A673 (cell line): Measurements from ENCODE around the gene CLDN14. TPM values are rescaled to one million over a fixed set of nuclear protein-coding genes. Genes with fewer than 3 reads are reported as not detected.
A peak's percentile ranks its signal among the peaks of the same experiment; 100 is the strongest.

Experiments
- BruUV-seq: library from RNA; stranded (reverse); fragments of 400-500 nt; replicated peaks from 2 replicates; lab custom pipeline; 2021; lab: Mats Ljungman, UMichigan
- CTCF ChIA-PET: fragments of 300-600 bp; sonication (Branson Sonifier 250); formaldehyde crosslinking; loops from one replicate; lab custom pipeline; 2022; ENCODE audit warnings: antibody characterized with exemption; lab: Charles Lee
- POLR2A ChIA-PET: fragments of 300-600 bp; sonication (Branson Sonifier 250); formaldehyde crosslinking; loops from one replicate; lab custom pipeline; 2022; ENCODE audit warnings: antibody characterized with exemption; ENCODE audit not compliant: low non-redundant PET; lab: Charles Lee
- DNase-seq: peaks from one replicate; pipeline ENCODE4 v3.0.0-alpha.2; 2015; ENCODE audit warnings: low spot score
- H3K27ac ChIP-seq: fragments of 200-600 bp; sonication (generic); 2 replicates; pipeline ENCODE4 v1.5.1; 2016; ENCODE audit warnings: mixed run types, low read depth, mild to moderate bottlenecking, mixed read lengths, antibody characterized with exemption, low read length; ENCODE audit not compliant: poor library complexity, severe bottlenecking
- H3K27me3 ChIP-seq: fragments of 200-600 bp; sonication (generic); replicated peaks from 2 replicates; pipeline ENCODE4 v1.6.1; 2017; ENCODE audit warnings: mixed run types, low read depth, mild to moderate bottlenecking, mixed read lengths, antibody characterized with exemption, low read length; ENCODE audit not compliant: insufficient read depth, poor library complexity
- H3K36me3 ChIP-seq: fragments of 200-600 bp; sonication (generic); 2 replicates; pipeline ENCODE4 v1.6.1; 2016; ENCODE audit warnings: mixed run types, mild to moderate bottlenecking, mixed read lengths, antibody characterized with exemption, low read length; ENCODE audit not compliant: insufficient read depth, poor library complexity, severe bottlenecking
- H3K4me1 ChIP-seq: fragments of 200-600 bp; sonication (generic); 2 replicates; pipeline ENCODE4 v1.6.1; 2017; ENCODE audit warnings: mixed run types, mild to moderate bottlenecking, mixed read lengths, antibody characterized with exemption, low read length; ENCODE audit not compliant: insufficient read depth, poor library complexity, severe bottlenecking
- H3K4me3 ChIP-seq: fragments of 200-600 bp; sonication (generic); 2 replicates; pipeline ENCODE4 v1.5.1; 2016; ENCODE audit warnings: low read depth, mixed run types, mild to moderate bottlenecking, mixed read lengths, low read length; ENCODE audit not compliant: poor library complexity, severe bottlenecking
- H3K9me3 ChIP-seq: fragments of 200-600 bp; sonication (generic); 2 replicates; pipeline ENCODE4 v1.6.1; 2016; ENCODE audit warnings: mixed run types, low read depth, mild to moderate bottlenecking, mixed read lengths, antibody characterized with exemption, low read length; ENCODE audit not compliant: poor library complexity, severe bottlenecking
- CTCF ChIP-seq: fragments of 300-800, 200-600 bp; sonication (generic); conservative IDR thresholded peaks from 2 replicates; pipeline ENCODE4 v1.5.1; 2017; ENCODE audit warnings: low read depth, mild to moderate bottlenecking, antibody characterized with exemption, low read length, moderate library complexity, mixed read lengths
- EZH2 ChIP-seq: fragments of 200-600 bp; sonication (generic); IDR thresholded peaks from 2 replicates; pipeline ENCODE4 v1.6.1; 2017; ENCODE audit warnings: borderline replicate concordance, low read depth, mild to moderate bottlenecking, mixed read lengths, antibody characterized with exemption, low read length; ENCODE audit not compliant: poor library complexity, severe bottlenecking
- intact Hi-C: fragments of 100-400 bp; cut with micrococcal nuclease; formaldehyde crosslinking; loops from one replicate; pipeline ENCODE4 v1.10.0; 2022; ENCODE audit not compliant: unreplicated experiment
- total RNA-seq: library from RNA; stranded (reverse); gene quantifications from 2 replicates; pipeline ENCODE4 v1.2.3, GENCODE V29; 2021

CLDN14 gene
- total RNA-seq, 1 experiment from 2014 or later, result not detected

GRCh38 chr21:36494557-36494956 lies 14.6 kb upstream of the CLDN14 start:
- intact Hi-C loops, result loop anchor here (5.0 kb wide), 1 partner anchor 93 kb away; no protein-coding TSS in a partner anchor
- TF ChIP-seq EZH2, result no peak
- no peak for TF ChIP-seq CTCF
- DNase-seq, result no peak
- POLR2A ChIA-PET, result no interaction called here
- no peaks in the 10 kb centered on the region for H3K36me3 ChIP-seq
- H3K27me3 ChIP-seq, result no peaks in the 10 kb centered on the region
- H3K4me3 ChIP-seq, result no peak overlapping the region
- no peak overlapping the region for H3K27ac ChIP-seq
- CTCF ChIA-PET, result no interaction called here
- no peaks in the 10 kb centered on the region for H3K9me3 ChIP-seq
- H3K4me1 ChIP-seq, result peaks cover 32% of the 10 kb centered on the region
- no TSS peak for BruUV-seq

GRCh38 chr21:36491209-36491910 lies 11.4 kb upstream of the CLDN14 start:
- Histone ChIP-seq H3K27ac (peak overlapping the region; percentile 98), H3K9me3 (no peaks in the 10 kb centered on the region), H3K27me3 (no peaks in the 10 kb centered on the region), H3K4me3 (no peak overlapping the region), H3K4me1 (peaks cover 54% of the 10 kb centered on the region), H3K36me3 (no peaks in the 10 kb centered on the region)
- intact Hi-C loops, result loop anchor here (1.0 to 5.0 kb wide), 2 partner anchors 96 to 149 kb away; no protein-coding TSS in a partner anchor
- CTCF ChIA-PET, result no interaction called here
- BruUV-seq, result TSS peak; percentile 80
- TF ChIP-seq CTCF (no peak), EZH2 (no peak)
- POLR2A ChIA-PET, result interaction anchor here (0.6 kb wide), 2 partner anchors 97 to 309 kb away, joined by 3 to 13 read pairs; no protein-coding TSS in a partner anchor
- peak; percentile 96 for DNase-seq

GRCh38 chr21:36489776-36490165 lies 9.8 kb upstream of the CLDN14 start:
- no peak for TF ChIP-seq CTCF
- TF ChIP-seq EZH2, result no peak
- H3K4me1 ChIP-seq, result peaks cover 54% of the 10 kb centered on the region
- ChIA-PET CTCF (no interaction called here), POLR2A (no interaction called here)
- peak overlapping the region; percentile 98 for H3K27ac ChIP-seq
- H3K27me3 ChIP-seq, result no peaks in the 10 kb centered on the region
- no peak overlapping the region for H3K4me3 ChIP-seq
- DNase-seq, result no peak
- H3K9me3 ChIP-seq, result no peaks in the 10 kb centered on the region
- H3K36me3 ChIP-seq, result no peaks in the 10 kb centered on the region
- BruUV-seq, result no TSS peak
- intact Hi-C loops, result loop anchor here (5.0 kb wide), 2 partner anchors 67 to 98 kb away; no protein-coding TSS in a partner anchor
